Vagina (tissue), 2 donors: ENCODE data around the gene SLC13A5. TPM values are rescaled to one million over a fixed set of nuclear protein-coding genes. Genes with fewer than 3 reads are reported as not detected.

Experiments
- DNase-seq, 2 donors: peaks; one replicate each; pipeline ENCODE4 v3.0.0-alpha.2; 2017; ENCODE audit errors: extremely low spot score in 2 of 2
- H3K27ac ChIP-seq: fragments of 200-600 bp; sonication (generic); one replicate; pipeline ENCODE4 v1.5.1; 2019
- H3K27me3 ChIP-seq: fragments of 200-600 bp; sonication (generic); one replicate; pipeline ENCODE4 v1.5.1; 2019
- H3K36me3 ChIP-seq, 2 donors: fragments of 200-600 bp; sonication (generic); one replicate each; pipeline ENCODE4 v1.5.1; 2017 to 2019
- H3K4me1 ChIP-seq: fragments of 200-600 bp; sonication (generic); one replicate; pipeline ENCODE4 v1.5.1; 2019
- H3K4me3 ChIP-seq, 2 donors: fragments of 200-600 bp; sonication (generic); 1 replicate in 1 of 2; 2 replicates in 1 of 2; pipeline ENCODE4 v1.5.1; 2016 to 2019
- H3K9me3 ChIP-seq: fragments of 200-600 bp; sonication (generic); one replicate; pipeline ENCODE4 v1.5.1; 2019
- CTCF ChIP-seq, 3 experiments: fragments of 450-650 bp in 2 of 3; fragments of 200-600 bp in 1 of 3; sonication (generic) in 1 of 3; IDR thresholded peaks; one replicate each; pipeline ENCODE4 v1.5.1; 2017 to 2019; ENCODE audit warnings: antibody characterized with exemption in 3 of 3, mild to moderate bottlenecking in 2 of 3, moderate library complexity in 2 of 3
- POLR2A ChIP-seq, 2 donors: fragments of 450-650 bp; IDR thresholded peaks; one replicate each; pipeline ENCODE4 v1.6.1; 2017; ENCODE audit warnings: antibody characterized with exemption in 2 of 2, mild to moderate bottlenecking in 2 of 2, moderate library complexity in 2 of 2
- POLR2AphosphoS5 ChIP-seq, 2 donors: sonication (generic); formaldehyde crosslinking; IDR thresholded peaks; one replicate each; pipeline ENCODE4 v1.9.0; 2017; ENCODE audit warnings: antibody characterized with exemption in 2 of 2, mild to moderate bottlenecking in 2 of 2, low read depth in 1 of 2; ENCODE audit not compliant: insufficient read depth in 1 of 2
- intact Hi-C: fragments of 100-400 bp; cut with DNase I; formaldehyde crosslinking; loops from one replicate; pipeline ENCODE4 v1.15.1; 2023
- total RNA-seq: library from RNA; depleted of rRNA; stranded (reverse); fragments of >200 nt; gene quantifications from one replicate; pipeline ENCODE4 v1.2.3, GENCODE V29; 2016

Gene SLC13A5
- total RNA-seq, 1 donor from 2014 or later = 1.7 TPM

GRCh38 chr17:6681176-6681575 lies 32.0 kb downstream of the SLC13A5 start:
- Histone ChIP-seq H3K9me3 (no peaks in the 10 kb centered on the region), H3K4me3 (no peak overlapping the region), H3K4me1 (no peaks in the 10 kb centered on the region), H3K27ac (no peak overlapping the region), H3K36me3 (no peaks in the 10 kb centered on the region), H3K27me3 (no peaks in the 10 kb centered on the region)
- intact Hi-C loops = no loop called here
- TF ChIP-seq CTCF (IDR thresholded peaks at IDR 0.05) (no peak), POLR2AphosphoS5 (IDR thresholded peaks at IDR 0.05; ENCODE audit: insufficient read depth in 1 of 2, low read depth in 1 of 2) (no peak), POLR2A (IDR thresholded peaks at IDR 0.05) (no peak)
- no peak for DNase-seq

GRCh38 chr17:6679241-6679640 lies 33.9 kb downstream of the SLC13A5 start:
- intact Hi-C loops = no loop called here
- Histone ChIP-seq H3K4me3 (no peak overlapping the region), H3K27me3 (no peaks in the 10 kb centered on the region), H3K27ac (no peak overlapping the region), H3K9me3 (no peaks in the 10 kb centered on the region), H3K4me1 (no peaks in the 10 kb centered on the region), H3K36me3 (no peaks in the 10 kb centered on the region)
- DNase-seq = no peak
- TF ChIP-seq CTCF (IDR thresholded peaks at IDR 0.05) (no peak), POLR2A (IDR thresholded peaks at IDR 0.05) (no peak), POLR2AphosphoS5 (IDR thresholded peaks at IDR 0.05; ENCODE audit: insufficient read depth in 1 of 2, low read depth in 1 of 2) (no peak)

GRCh38 chr17:6677946-6678345 lies 35.2 kb downstream of the SLC13A5 start:
- intact Hi-C loops = no loop called here
- Histone ChIP-seq H3K27me3 (no peaks in the 10 kb centered on the region), H3K4me1 (no peaks in the 10 kb centered on the region)

GRCh38 chr17:6677158-6677831 lies 35.9 kb downstream of the SLC13A5 start:
- Histone ChIP-seq H3K27me3 (no peaks in the 10 kb centered on the region), H3K36me3 (no peaks in the 10 kb centered on the region), H3K27ac (no peak overlapping the region), H3K9me3 (no peaks in the 10 kb centered on the region), H3K4me3 (no peak overlapping the region), H3K4me1 (no peaks in the 10 kb centered on the region)
- DNase-seq = no peak
- intact Hi-C loops = no loop called here
- TF ChIP-seq POLR2A (IDR thresholded peaks at IDR 0.05) (no peak), POLR2AphosphoS5 (IDR thresholded peaks at IDR 0.05; ENCODE audit: insufficient read depth in 1 of 2, low read depth in 1 of 2) (no peak), CTCF (IDR thresholded peaks at IDR 0.05) (no peak)

More at GRCh38 chr17:6677946-6678345, 35.2 kb downstream of the SLC13A5 start:
- no peaks in the 10 kb centered on the region for H3K36me3 ChIP-seq
- no peak for DNase-seq
- no peak overlapping the region for H3K4me3 ChIP-seq
- TF ChIP-seq POLR2AphosphoS5 (IDR thresholded peaks at IDR 0.05; ENCODE audit: insufficient read depth in 1 of 2, low read depth in 1 of 2) (no peak), POLR2A (IDR thresholded peaks at IDR 0.05) (no peak), CTCF (IDR thresholded peaks at IDR 0.05) (no peak)
- no peaks in the 10 kb centered on the region for H3K9me3 ChIP-seq
- H3K27ac ChIP-seq = no peak overlapping the region

GRCh38 chr17:6676802-6677157 lies 36.4 kb downstream of the SLC13A5 start:
- intact Hi-C loops = no loop called here
- TF ChIP-seq CTCF (IDR thresholded peaks at IDR 0.05) (no peak), POLR2AphosphoS5 (IDR thresholded peaks at IDR 0.05; ENCODE audit: insufficient read depth in 1 of 2, low read depth in 1 of 2) (no peak), POLR2A (IDR thresholded peaks at IDR 0.05) (no peak)
- H3K9me3 ChIP-seq = no peaks in the 10 kb centered on the region

More at GRCh38 chr17:6676802-6677157, 36.4 kb downstream of the SLC13A5 start:
- H3K4me1 ChIP-seq = no peaks in the 10 kb centered on the region
- H3K27me3 ChIP-seq = no peaks in the 10 kb centered on the region
- H3K4me3 ChIP-seq = no peak overlapping the region
- no peak for DNase-seq
- no peak overlapping the region for H3K27ac ChIP-seq
- H3K36me3 ChIP-seq = no peaks in the 10 kb centered on the region
